NCI-H146 (cell line): ENCODE measurements around the gene RPL7L1.
"Not testable (repeated sequence)": the region's sequence is repeated elsewhere in the genome, so short reads cannot be mapped to it uniquely, and the experiment has no call there.

Experiments used
- DNase-seq: peaks from one replicate; lab custom pipeline; 2025; lab: John Stamatoyannopoulos, UW

The RPL7L1 gene

GRCh38 chr6:42879372-42880239, at the start of gene RPL7L1:
Gene RPL7L1, plus strand, starts transcription at chr6:42879616. Its CDS starts 295 bp downstream, at chr6:42879911.
- peak; percentile 95 for DNase-seq

DNA sequence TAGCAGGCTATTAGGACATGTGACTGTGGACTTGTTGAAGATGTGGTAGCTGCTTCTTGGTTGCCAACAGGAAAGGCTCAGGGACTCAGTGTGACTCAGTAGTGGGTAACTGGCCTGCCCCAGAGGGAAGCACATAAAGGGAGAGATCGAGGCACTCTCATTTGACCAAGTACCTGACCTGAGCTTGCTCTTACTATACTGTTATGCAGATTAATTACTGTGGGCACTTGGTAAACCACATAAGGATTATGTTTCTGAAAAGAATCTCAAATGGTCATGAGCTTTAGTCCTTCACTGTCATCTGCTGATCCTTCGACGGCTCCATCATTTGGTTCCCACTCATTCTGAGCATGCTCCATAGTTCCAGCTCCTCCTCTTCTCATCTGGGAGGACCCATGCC, 48.2 kb upstream of the RPL7L1 start:
- DNase-seq = no peak

DNA sequence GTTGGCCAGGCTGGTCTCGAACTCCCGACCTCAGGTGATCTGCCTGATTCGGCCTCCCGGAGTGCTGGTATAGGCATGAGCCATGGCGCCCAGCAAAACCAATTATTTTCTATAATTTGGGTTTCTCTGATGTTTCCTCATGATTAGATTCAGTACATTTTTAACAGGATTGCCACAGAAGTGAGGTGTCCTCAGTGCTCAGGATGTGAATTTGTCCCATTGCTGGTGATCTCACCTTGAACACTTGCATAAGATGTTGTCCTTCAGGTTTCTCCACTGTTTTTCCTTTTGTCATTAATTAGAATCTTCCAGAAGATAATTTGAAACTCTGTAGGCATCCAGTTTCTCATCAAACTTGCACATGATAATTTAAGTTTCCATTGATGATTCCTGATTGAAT, 45.4 kb upstream of the RPL7L1 start:
- no peak for DNase-seq

GRCh38 chr6:42841844-42842584, 37.4 kb upstream of the RPL7L1 start:
- peak; percentile 43 for DNase-seq

GRCh38 chr6:42845327-42845694, 34.1 kb upstream of the RPL7L1 start:
- peak; percentile 92 for DNase-seq

- no peak for DNase-seq
These were observed 32.9 kb upstream of the RPL7L1 start for GRCh38 chr6:42846505-42846904.

DNA sequence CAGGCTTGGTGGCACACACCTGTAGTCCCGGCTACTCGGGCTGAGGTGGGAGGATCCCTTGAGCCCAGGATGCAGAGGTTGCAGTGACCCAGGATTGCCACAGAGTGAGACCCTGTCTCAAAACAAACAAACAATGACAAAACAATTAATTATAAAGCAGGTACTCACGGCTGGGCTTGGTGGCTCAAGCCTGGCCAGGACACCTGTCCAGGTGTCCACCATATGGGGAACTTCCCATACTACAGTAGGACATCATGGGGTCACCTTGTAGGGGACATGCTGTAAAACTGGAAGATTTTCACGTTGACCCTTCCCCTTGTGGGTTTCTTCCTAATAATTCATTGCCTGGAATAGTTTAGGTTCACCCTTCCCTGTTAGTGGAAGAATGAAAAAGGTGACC, 30.7 kb upstream of the RPL7L1 start:
- DNase-seq = no peak

- no peak for DNase-seq
These were observed 27.8 kb upstream of the RPL7L1 start for GRCh38 chr6:42851599-42851998.

DNA sequence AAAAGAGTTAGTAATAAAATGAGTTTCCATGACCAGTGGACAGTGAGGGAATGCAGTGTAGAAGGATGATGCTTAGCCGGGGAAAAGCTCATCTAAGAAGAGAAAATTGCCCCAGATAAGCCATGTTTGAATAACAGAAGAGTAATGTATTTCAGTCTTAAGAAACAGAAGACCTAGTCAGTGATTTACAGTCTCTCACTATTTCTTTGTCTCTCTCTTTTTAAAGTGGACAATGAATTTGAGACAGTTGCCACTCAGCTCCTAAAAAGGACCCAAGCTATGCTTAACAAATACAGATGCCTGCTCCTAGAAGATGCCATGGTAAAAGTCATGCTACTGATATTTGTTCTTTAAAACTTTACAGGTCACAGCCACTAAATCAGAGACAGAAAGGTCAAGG, 19.4 kb upstream of the RPL7L1 start:
- DNase-seq = no peak

GRCh38 chr6:42860481-42860880, 18.9 kb upstream of the RPL7L1 start:
- DNase-seq = no peak

DNA sequence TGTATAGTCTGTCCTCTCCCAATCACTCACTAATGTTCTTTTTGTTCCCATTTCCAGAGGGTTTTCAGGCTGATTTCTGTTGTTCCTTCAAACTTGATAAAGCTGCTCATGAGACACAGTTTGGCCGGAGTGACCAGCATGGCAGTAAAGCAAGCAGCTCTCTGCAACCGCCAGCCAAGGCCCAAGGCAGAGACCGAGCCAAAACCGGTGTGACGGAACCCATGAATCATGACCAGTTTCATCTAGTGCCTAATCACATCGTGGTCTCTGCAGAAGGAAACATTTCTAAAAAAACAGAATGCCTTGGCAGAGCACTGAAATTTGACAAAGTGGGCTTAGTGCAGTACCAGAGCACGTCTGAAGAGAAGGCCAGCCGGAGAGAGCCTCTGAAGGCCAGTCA, 14.8 kb upstream of the RPL7L1 start:
- no peak for DNase-seq

DNA sequence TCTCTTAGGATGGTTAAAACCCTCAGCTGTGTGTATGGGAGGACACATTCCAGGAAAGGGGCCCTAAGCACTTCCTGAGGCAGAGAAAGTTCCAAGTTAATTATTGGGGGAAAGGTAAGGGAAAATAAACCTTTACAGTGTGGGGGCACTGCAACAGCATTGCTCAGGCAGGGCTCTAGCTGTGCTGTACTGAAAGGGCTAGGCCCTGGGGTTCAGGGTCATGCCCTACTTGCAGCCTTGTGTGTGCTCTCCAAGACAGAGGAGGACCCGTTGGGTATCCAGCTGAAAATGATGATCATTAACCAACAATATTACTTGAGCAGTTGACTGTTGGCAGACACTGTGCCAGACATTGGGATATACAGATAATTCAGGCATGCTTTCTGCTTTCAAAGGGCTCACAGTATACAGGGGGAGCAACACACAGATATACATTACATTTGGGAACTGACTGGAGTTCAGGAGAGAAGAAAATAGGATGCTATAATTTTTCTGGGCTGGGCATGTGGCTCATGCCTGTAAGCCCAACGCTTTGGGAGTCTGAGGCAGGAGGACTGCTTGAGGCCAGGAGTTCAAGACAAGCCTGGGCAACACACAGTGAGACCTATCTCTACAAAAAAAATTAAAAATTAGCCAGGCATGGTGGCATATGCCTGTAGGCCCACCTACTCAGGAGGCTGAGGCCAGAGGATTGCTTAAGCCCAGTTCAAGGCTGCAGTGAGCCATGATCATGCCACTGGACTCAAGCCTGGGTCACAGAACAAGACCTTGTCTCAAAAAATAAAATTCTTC, 9.1 kb upstream of the RPL7L1 start:
- DNase-seq = no peak

DNA sequence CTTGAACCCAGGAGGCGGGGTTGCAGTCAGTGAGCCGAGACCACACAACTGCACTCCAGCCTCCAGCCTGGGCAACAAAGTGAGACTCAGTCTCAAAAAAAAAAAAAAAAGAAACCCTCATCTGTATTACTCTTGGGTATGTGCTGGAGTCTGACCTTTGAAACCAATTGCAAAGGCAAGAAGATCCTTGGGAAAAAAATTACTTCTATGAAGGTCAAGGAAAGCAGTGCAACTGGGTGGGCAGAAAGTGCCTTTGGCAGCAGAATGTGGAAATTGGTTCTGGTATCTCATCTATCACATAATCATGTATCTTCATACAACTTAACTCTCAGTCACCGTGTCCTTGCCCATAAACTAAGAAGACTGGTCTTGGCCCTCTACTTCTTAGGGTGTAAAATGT, 7.7 kb upstream of the RPL7L1 start:
- no peak for DNase-seq

GRCh38 chr6:42873313-42873712, 6.1 kb upstream of the RPL7L1 start:
- no peak for DNase-seq

DNA sequence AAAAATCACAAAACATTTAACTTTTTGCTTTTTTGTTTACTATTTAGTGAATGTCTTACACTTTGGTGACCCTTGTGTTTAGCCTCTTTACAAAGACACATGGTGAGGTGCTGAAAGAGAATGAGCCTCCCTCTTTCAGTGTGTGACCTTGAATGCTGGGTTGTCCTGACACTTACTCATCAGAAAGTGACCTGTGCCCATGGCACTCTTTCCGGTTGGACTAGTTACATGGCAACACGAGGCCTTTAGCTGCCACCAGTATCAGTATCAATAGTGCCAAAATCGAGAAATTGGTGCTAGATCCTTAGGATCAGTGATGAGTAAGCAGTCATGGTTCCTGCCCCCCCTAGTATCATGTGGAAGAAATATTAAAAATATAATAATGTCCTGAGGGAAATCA, 1.7 kb upstream of the RPL7L1 start:
- DNase-seq = no peak

DNA sequence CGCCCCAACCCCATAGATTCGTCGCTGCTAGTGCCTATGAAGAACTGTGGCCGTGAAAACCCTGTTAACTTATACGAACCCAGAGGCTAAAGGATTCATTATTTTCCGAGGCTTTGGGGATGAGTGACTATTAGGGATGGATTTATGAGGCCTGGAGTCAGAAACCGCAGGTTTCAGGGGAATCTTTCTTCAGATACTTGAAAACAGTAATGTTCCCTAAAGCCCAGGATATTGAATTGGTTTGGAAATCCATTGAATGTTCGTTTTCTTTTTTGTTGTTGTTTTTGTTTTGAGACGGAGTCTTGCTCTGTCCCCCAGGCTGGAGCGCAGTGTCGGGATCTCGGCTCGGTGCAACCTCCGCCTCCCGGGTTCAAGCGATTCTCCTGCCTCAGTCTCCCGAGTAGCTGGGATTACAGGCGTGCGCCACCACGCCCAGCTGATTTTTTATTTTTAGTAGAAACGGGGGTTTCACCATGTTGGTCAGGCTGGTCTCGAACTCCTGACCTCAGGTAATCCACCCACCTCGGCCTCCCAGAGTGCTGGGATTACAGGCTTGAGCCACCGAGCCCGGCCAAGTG, 913 bp downstream of the RPL7L1 start:
- not testable (repeated sequence) for DNase-seq

DNA sequence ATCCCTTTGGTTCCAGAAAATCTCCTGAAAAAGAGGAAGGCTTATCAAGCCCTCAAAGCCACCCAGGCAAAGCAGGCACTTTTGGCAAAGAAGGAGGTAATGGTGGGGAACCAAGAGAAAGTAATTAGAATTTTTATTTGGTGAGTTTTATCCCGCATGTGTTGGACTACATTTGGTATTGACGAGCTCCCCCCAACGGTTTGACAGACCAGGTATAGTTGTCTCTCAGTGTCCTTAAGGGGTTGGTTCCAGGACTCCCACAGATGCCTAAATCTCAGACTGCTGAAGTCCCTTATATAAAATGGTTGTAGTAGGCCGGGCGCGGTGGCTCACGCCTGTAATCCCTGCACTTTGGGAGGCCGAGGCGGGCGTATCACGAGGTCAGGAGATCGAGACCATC, 1.5 kb downstream of the RPL7L1 start:
- DNase-seq = not testable (repeated sequence)

DNA sequence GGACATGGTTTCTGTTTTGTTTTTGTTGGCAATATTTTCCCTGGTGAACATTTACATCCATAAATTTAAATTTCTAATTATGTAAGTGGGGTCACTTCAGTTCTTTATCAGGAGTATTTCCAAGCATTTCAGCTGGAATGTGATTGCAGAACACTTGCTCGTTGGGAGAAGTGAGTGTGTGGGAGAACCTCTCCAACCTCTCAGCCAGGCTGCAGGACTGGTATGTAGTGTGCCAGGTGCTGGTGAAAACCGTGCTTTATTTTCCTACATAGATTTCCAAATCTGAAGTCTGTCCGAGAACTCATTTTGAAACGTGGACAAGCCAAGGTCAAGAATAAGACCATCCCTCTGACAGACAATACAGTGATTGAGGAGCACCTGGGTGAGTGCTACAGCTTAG, 6.3 kb downstream of the RPL7L1 start:
- no peak for DNase-seq

DNA sequence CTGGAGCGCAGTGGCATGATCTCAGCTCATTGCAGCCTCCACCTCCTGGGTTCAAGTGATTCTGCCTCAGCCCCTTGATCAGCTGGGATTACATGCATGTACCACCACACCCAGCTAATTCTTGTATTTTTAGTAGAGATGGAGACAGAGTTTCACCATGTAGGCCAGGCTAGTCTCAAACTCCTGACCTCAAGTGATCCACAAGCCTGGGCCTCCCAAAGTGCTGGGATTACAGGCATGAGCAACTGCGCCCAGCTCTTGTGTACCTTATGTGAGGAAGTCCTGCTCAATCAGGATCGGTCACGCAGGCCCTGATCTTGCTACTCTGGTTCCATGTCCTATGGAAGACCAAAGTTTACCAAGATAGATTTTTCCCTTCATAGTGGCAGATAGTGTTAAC, 8.8 kb downstream of the RPL7L1 start:
- not testable (repeated sequence) for DNase-seq

DNA sequence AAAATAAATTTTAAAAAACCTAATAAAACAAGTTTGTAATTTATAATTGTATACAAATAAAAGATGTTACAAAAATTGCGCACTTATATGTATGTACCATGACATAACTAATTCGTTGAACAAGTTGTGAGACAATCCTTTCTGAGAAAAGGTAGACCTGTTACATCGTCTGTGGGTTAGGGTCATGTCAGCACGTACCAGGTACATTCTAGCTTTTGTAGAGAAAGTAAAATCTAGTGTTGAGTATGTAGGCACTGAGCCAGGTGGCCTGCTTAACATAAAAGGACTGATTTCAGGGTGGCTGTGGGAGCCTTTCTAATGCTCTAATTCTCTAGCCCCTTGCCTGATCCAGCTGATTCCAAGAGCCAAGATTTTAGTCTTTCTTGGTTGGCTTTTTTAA, 10.4 kb downstream of the RPL7L1 start:
- no peak for DNase-seq

- DNase-seq = peak; percentile 99
These were observed 11.1 kb downstream of the RPL7L1 start for GRCh38 chr6:42890311-42891198.
